Mucosa of rectum (tissue), 2 donors: ENCODE results near the gene CLDN20.
"Not testable (repeated sequence)": the region's sequence is repeated elsewhere in the genome, so short reads cannot be mapped to it uniquely, and the experiment has no call there.

Experiments used
- H3K27ac ChIP-seq, 2 donors: one replicate each; pipeline ENCODE4 v1.7.0; 2013; ENCODE audit warnings: inconsistent platforms in 2 of 2, low read depth in 2 of 2, low read length in 2 of 2
- H3K27me3 ChIP-seq, 2 donors: one replicate each; pipeline ENCODE4 v1.7.0; 2013; ENCODE audit warnings: low read length in 2 of 2; ENCODE audit not compliant: control insufficient read depth in 2 of 2, insufficient read depth in 2 of 2
- H3K36me3 ChIP-seq, 2 donors: one replicate each; pipeline ENCODE4 v1.7.0; 2013; ENCODE audit warnings: low read length in 2 of 2; ENCODE audit not compliant: control insufficient read depth in 2 of 2, insufficient read depth in 2 of 2
- H3K4me1 ChIP-seq, 2 donors: one replicate each; pipeline ENCODE4 v1.7.0; 2013; ENCODE audit warnings: low read length in 2 of 2, mild to moderate bottlenecking in 1 of 2; ENCODE audit not compliant: control insufficient read depth in 2 of 2, insufficient read depth in 2 of 2
- H3K4me3 ChIP-seq, 2 donors: one replicate each; pipeline ENCODE4 v1.7.0; 2013; ENCODE audit warnings: low read length in 2 of 2
- H3K9ac ChIP-seq, 2 donors: one replicate each; pipeline ENCODE4 v1.7.0; 2013; ENCODE audit warnings: low read length in 2 of 2, low read depth in 1 of 2, mild to moderate bottlenecking in 1 of 2
- H3K9me3 ChIP-seq, 2 donors: one replicate each; pipeline ENCODE4 v1.7.0; 2013; ENCODE audit warnings: low read length in 2 of 2; ENCODE audit not compliant: control insufficient read depth in 2 of 2
- donor health status: healthy.
- donor health status: Normal muscosa, but diverticular disease.

The CLDN20 gene

GRCh38 chr6:155303361-155303870 is 39.6 kb downstream of the CLDN20 start:
- Histone ChIP-seq H3K4me1 (no peaks in the 10 kb centered on the region), H3K27me3 (no peaks in the 10 kb centered on the region), H3K36me3 (peaks cover 13 to 15% of the 10 kb centered on the region in 2 donors), H3K9me3 (no peaks in the 10 kb centered on the region), H3K9ac (no peak overlapping the region), H3K4me3 (no peak overlapping the region), H3K27ac (no peak overlapping the region)

GRCh38 chr6:155306958-155307357 is 43.1 kb downstream of the CLDN20 start:
- H3K36me3 ChIP-seq = peaks cover 16 to 18% of the 10 kb centered on the region in 2 donors
- H3K9ac ChIP-seq = no peak overlapping the region
- no peaks in the 10 kb centered on the region for H3K9me3 ChIP-seq
- no peaks in the 10 kb centered on the region for H3K4me1 ChIP-seq
- no peak overlapping the region for H3K27ac ChIP-seq
- no peaks in the 10 kb centered on the region for H3K27me3 ChIP-seq
- no peak overlapping the region for H3K4me3 ChIP-seq

- H3K4me3 ChIP-seq = no peak overlapping the region
- no peaks in the 10 kb centered on the region for H3K9me3 ChIP-seq
- no peak overlapping the region for H3K9ac ChIP-seq
- H3K27me3 ChIP-seq = no peaks in the 10 kb centered on the region
- H3K27ac ChIP-seq = no peak overlapping the region
- H3K36me3 ChIP-seq = peaks cover 12% of the 10 kb centered on the region in 2 donors
- H3K4me1 ChIP-seq = peaks cover 2 to 5% of the 10 kb centered on the region in 2 donors
These were observed 45.3 kb downstream of the CLDN20 start for GRCh38 chr6:155309150-155309549.

- H3K27me3 ChIP-seq = no peaks in the 10 kb centered on the region
These were observed 46.8 kb downstream of the CLDN20 start for GRCh38 chr6:155310596-155310995.

GRCh38 chr6:155311086-155311485 is 47.3 kb downstream of the CLDN20 start:
- no peak overlapping the region for H3K27ac ChIP-seq
- no peak overlapping the region for H3K4me3 ChIP-seq
- H3K36me3 ChIP-seq = peaks cover 9 to 12% of the 10 kb centered on the region in 2 donors
- H3K27me3 ChIP-seq = no peaks in the 10 kb centered on the region
- H3K4me1 ChIP-seq = peaks cover 5 to 6% of the 10 kb centered on the region in 2 donors
- no peak overlapping the region for H3K9ac ChIP-seq
- no peaks in the 10 kb centered on the region for H3K9me3 ChIP-seq

More at GRCh38 chr6:155310596-155310995, 46.8 kb downstream of the CLDN20 start:
- peaks cover 9 to 12% of the 10 kb centered on the region in 2 donors for H3K36me3 ChIP-seq
- no peak overlapping the region for H3K27ac ChIP-seq
- H3K4me1 ChIP-seq = peaks cover 5 to 6% of the 10 kb centered on the region in 2 donors
- no peaks in the 10 kb centered on the region for H3K9me3 ChIP-seq
- no peak overlapping the region for H3K4me3 ChIP-seq
- H3K9ac ChIP-seq = no peak overlapping the region

GRCh38 chr6:155311583-155311982 is 47.8 kb downstream of the CLDN20 start:
- Histone ChIP-seq H3K36me3 (peaks cover 9 to 12% of the 10 kb centered on the region in 2 donors), H3K9me3 (no peaks in the 10 kb centered on the region), H3K4me3 (no peak overlapping the region), H3K27me3 (no peaks in the 10 kb centered on the region), H3K27ac (no peak overlapping the region), H3K4me1 (peaks cover 5 to 6% of the 10 kb centered on the region in 2 donors), H3K9ac (no peak overlapping the region)

GRCh38 chr6:155312950-155313349 is 49.1 kb downstream of the CLDN20 start:
- Histone ChIP-seq H3K4me3 (peak overlapping the region in 1 of 2 donors; percentile 94), H3K36me3 (peaks cover 9 to 12% of the 10 kb centered on the region in 2 donors)
- not testable (repeated sequence) for H3K4me1 ChIP-seq, H3K27ac ChIP-seq, H3K27me3 ChIP-seq, H3K9ac ChIP-seq, H3K9me3 ChIP-seq

- H3K27me3 ChIP-seq = no peaks in the 10 kb centered on the region
- peak overlapping the region; percentile 94 to 100 for H3K4me3 ChIP-seq
- peak overlapping the region; percentile 87 to 93 for H3K9ac ChIP-seq
- no peaks in the 10 kb centered on the region for H3K9me3 ChIP-seq
- H3K36me3 ChIP-seq = peaks cover 5 to 6% of the 10 kb centered on the region in 2 donors
- peaks cover 5 to 6% of the 10 kb centered on the region in 2 donors for H3K4me1 ChIP-seq
- peak overlapping the region; percentile 77 to 78 for H3K27ac ChIP-seq
These were observed 49.8 kb downstream of the CLDN20 start for GRCh38 chr6:155313602-155314091.

GRCh38 chr6:155314092-155314772 is 50.4 kb downstream of the CLDN20 start, which contains the start of gene TFB1M:
TFB1M (minus strand) TSS chr6:155314484; CDS start chr6:155314428, 56 bp downstream.
- H3K36me3 ChIP-seq = peaks cover 2 to 3% of the 10 kb centered on the region in 2 donors
- H3K27ac ChIP-seq = peak within 1 kb of the TSS; percentile 78 to 79
- no peaks in the 10 kb centered on the region for H3K27me3 ChIP-seq
- H3K9me3 ChIP-seq = no peaks in the 10 kb centered on the region
- peak within 1 kb of the TSS; percentile 94 to 100 for H3K4me3 ChIP-seq
- peak within 1 kb of the TSS; percentile 87 to 93 for H3K9ac ChIP-seq
- H3K4me1 ChIP-seq = peaks cover 5 to 6% of the 10 kb centered on the region in 2 donors

- H3K9ac ChIP-seq = peak overlapping the region; percentile 66 to 87
- peak overlapping the region; percentile 94 to 100 for H3K4me3 ChIP-seq
- no peaks in the 10 kb centered on the region for H3K27me3 ChIP-seq
- peaks cover 5 to 6% of the 10 kb centered on the region in 2 donors for H3K4me1 ChIP-seq
- peak overlapping the region; percentile 78 to 79 for H3K27ac ChIP-seq
- H3K9me3 ChIP-seq = no peaks in the 10 kb centered on the region
- H3K36me3 ChIP-seq = peaks cover 0 to 2% of the 10 kb centered on the region in 2 donors
These were observed 51.1 kb downstream of the CLDN20 start for GRCh38 chr6:155314773-155315515.
